Prostate gland (tissue), 2 donors: Measurements from ENCODE around the gene DDX17. TPM values are rescaled to one million over a fixed set of nuclear protein-coding genes. Genes with fewer than 3 reads are reported as not detected.

Source experiments
- DNase-seq: peaks from one replicate; pipeline ENCODE4 v3.0.0-alpha.2; 2019; ENCODE audit warnings: low spot score
- H3K27ac ChIP-seq, 2 donors: fragments of 200-600 bp; sonication (generic); 2 replicates each; pipeline ENCODE4 v1.5.1; 2017 to 2019
- H3K27me3 ChIP-seq: fragments of 200-600 bp; sonication (generic); replicated peaks from 2 replicates; pipeline ENCODE4 v1.5.1; 2019; ENCODE audit not compliant: insufficient read depth
- H3K36me3 ChIP-seq, 2 donors: fragments of 200-600 bp; sonication (generic); 1 replicate in 1 of 2; 2 replicates in 1 of 2; pipeline versions ENCODE4 v1.5.1 to v1.8.1; 2017 to 2019
- H3K4me1 ChIP-seq: fragments of 200-600 bp; sonication (generic); replicated peaks from 2 replicates; pipeline ENCODE4 v1.5.1; 2019
- H3K4me3 ChIP-seq, 2 donors: fragments of 200-600 bp; sonication (generic); 2 replicates each; pipeline ENCODE4 v1.5.1; 2017 to 2019
- H3K9me3 ChIP-seq: fragments of 200-600 bp; sonication (generic); 2 replicates; pipeline ENCODE4 v1.5.1; 2017
- POLR2A ChIP-seq: fragments of 450-650 bp; IDR thresholded peaks from one replicate; pipeline ENCODE4 v1.6.1; 2016; ENCODE audit warnings: antibody characterized with exemption, mild to moderate bottlenecking
- POLR2AphosphoS5 ChIP-seq: sonication (generic); formaldehyde crosslinking; IDR thresholded peaks from one replicate; pipeline ENCODE4 v1.6.1; 2017; ENCODE audit warnings: antibody characterized with exemption
- WGBS: methylation state at CpG from one replicate; pipeline ENCODE4 v1.1.5; 2018; 5-methylcytosine and 5-hydroxymethylcytosine counted together
- intact Hi-C: fragments of 100-400 bp; cut with DNase I; formaldehyde crosslinking; loops from one replicate; pipeline ENCODE4 v1.14.2; 2022
- total RNA-seq, 2 donors: library from RNA; depleted of rRNA; stranded (reverse); fragments of >200 nt; gene quantifications; one replicate each; pipeline ENCODE4 v1.1.0, GENCODE V29; 2016
- TF ChIP-seq, protein P1 (sequence below), 4 experiments: fragments of 200-600 bp in 2 of 4; fragments of 450-650 bp in 2 of 4; sonication (generic) in 2 of 4; IDR thresholded peaks; 1 replicate in 3 of 4; 2 replicates in 1 of 4; pipeline ENCODE4 v1.5.1; 2016 to 2019; ENCODE audit warnings: antibody characterized with exemption in 4 of 4, mild to moderate bottlenecking in 2 of 4, moderate library complexity in 2 of 4

The DDX17 gene
- total RNA-seq, 2 donors from 2014 or later: 374 to 600 TPM

DNA sequence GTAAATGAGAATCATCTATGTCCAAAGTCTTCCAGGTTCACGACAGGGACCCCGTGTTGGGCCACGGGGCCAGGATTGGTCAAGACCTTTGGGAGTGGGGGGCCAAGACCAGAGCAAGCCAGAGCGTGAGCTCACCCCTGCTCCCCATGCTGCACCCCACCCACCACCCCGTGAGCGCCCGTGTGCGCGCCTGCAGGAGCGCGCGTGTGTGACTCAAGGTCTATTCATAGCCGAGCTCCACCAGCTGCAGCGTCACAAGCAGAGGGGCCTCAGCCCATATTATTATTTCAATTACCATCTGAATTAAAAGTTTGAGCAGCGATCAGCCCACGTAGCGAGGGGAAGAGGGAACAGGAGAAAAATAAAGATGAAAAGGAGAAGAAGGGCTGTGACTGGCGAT lies 56.3 kb downstream of the DDX17 start:
- intact Hi-C loops: no loop called here
- TF ChIP-seq, protein P1, sequence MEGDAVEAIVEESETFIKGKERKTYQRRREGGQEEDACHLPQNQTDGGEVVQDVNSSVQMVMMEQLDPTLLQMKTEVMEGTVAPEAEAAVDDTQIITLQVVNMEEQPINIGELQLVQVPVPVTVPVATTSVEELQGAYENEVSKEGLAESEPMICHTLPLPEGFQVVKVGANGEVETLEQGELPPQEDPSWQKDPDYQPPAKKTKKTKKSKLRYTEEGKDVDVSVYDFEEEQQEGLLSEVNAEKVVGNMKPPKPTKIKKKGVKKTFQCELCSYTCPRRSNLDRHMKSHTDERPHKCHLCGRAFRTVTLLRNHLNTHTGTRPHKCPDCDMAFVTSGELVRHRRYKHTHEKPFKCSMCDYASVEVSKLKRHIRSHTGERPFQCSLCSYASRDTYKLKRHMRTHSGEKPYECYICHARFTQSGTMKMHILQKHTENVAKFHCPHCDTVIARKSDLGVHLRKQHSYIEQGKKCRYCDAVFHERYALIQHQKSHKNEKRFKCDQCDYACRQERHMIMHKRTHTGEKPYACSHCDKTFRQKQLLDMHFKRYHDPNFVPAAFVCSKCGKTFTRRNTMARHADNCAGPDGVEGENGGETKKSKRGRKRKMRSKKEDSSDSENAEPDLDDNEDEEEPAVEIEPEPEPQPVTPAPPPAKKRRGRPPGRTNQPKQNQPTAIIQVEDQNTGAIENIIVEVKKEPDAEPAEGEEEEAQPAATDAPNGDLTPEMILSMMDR (IDR thresholded peaks at IDR 0.05): no peak
- TF ChIP-seq POLR2A: no peak
- no peak for TF ChIP-seq POLR2AphosphoS5
- H3K27me3 ChIP-seq: no peaks in the 10 kb centered on the region

DNA sequence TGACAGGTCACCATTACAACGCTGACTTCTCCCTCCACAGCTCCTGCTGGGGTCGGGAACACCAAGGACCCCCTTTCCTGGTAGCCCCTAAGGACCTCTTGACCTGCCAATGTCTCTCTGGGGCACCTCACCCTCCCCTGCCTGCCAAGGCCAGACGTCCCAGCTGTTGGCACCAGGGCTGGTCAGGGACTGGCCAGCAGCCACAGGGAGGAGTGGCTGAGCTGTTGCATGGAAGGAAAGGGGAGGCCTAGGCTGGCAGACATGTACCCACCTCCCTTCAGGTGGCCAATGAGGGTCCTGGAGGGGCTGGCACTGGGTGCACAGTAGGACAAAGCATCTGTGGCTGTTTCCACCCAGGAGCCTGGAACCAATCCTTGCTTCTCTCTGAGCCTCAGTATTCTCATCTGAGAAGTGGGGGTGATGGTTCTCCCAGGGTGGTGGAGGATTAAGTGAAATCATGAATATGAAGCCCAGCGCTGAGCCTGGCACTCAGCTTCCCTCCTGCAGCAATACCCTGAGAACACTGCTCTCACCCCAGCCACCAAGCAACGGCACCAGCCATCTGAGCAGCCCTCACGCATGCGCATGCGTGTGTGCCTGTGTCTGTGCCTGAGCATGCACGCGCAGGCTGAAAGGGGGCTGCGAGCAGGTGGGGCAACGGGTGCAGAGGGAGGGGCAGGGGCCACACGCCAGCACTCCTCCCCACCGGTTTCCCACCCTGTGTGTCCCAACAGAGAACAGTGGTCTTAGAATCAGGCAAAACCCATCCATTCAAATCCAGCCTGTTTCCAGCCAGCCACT lies 57.0 kb downstream of the DDX17 start:
- Histone ChIP-seq H3K36me3 (no peaks in the 10 kb centered on the region), H3K27me3 (no peaks in the 10 kb centered on the region), H3K4me1 (no peaks in the 10 kb centered on the region), H3K4me3 (no peak overlapping the region), H3K27ac (no peak overlapping the region), H3K9me3 (no peaks in the 10 kb centered on the region)
- DNase-seq: no peak
- 65% methylated on average over 14 of the region's 14 CpGs for WGBS
- TF ChIP-seq POLR2AphosphoS5: no peak
- TF ChIP-seq POLR2A: no peak
- intact Hi-C loops: no loop called here

More for the DNA sequence above, 56.3 kb downstream of the DDX17 start:
- no peak overlapping the region for H3K27ac ChIP-seq
- DNase-seq: no peak
- no peaks in the 10 kb centered on the region for H3K9me3 ChIP-seq
- no peaks in the 10 kb centered on the region for H3K36me3 ChIP-seq
- no peak overlapping the region for H3K4me3 ChIP-seq
- H3K4me1 ChIP-seq: no peaks in the 10 kb centered on the region
- 76% methylated on average over 18 of the region's 18 CpGs for WGBS

DNA sequence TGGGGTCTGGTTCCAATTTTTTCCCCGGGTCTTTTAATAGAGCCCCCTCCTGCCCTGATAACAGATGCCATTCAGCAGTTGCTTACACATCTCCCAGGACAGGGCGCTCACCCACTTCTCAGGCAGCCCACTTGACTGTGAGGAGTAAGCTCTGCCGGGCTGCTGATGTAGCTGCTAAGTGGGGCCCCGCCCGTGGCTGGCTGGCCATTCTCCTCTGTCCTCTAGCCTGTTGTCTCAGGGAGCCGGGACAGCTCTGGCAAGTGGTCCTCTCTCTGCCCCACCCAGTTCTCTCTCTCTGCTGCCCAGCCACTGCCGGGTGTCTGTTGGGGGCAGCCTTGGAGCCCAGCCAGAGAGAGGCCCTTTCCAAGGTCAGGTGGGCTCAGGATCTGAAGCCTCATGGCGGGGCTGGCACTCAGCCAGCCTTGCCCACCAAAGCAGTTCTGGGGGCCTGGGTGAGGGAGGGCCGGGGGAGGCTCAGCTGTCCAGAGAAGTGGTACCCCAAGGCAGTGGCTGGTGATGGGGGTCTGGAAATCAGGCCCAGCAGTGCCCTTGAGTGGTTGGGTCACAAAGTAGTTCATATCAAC lies 60.0 kb downstream of the DDX17 start:
- DNase-seq: no peak
- no peak overlapping the region for H3K27ac ChIP-seq
- no peaks in the 10 kb centered on the region for H3K27me3 ChIP-seq
- no peaks in the 10 kb centered on the region for H3K4me1 ChIP-seq
- H3K9me3 ChIP-seq: no peaks in the 10 kb centered on the region
- H3K4me3 ChIP-seq: no peak overlapping the region
- H3K36me3 ChIP-seq: no peaks in the 10 kb centered on the region
- intact Hi-C loops: no loop called here
- TF ChIP-seq POLR2A (no peak), POLR2AphosphoS5 (no peak)
- TF ChIP-seq, protein P1 (IDR thresholded peaks at IDR 0.05): no peak
- WGBS: 56% methylated on average over 8 of the region's 9 CpGs

GRCh38 chr22:38444783-38445182 lies 61.3 kb downstream of the DDX17 start:
- Histone ChIP-seq H3K27ac (no peak overlapping the region), H3K9me3 (no peaks in the 10 kb centered on the region), H3K27me3 (no peaks in the 10 kb centered on the region), H3K4me3 (no peak overlapping the region), H3K4me1 (no peaks in the 10 kb centered on the region), H3K36me3 (no peaks in the 10 kb centered on the region)
- TF ChIP-seq, protein P1 (IDR thresholded peaks at IDR 0.05): no peak
- TF ChIP-seq POLR2A (no peak), POLR2AphosphoS5 (no peak)
- no peak for DNase-seq
- 91% methylated on average over 10 of the region's 10 CpGs for WGBS
- intact Hi-C loops: no loop called here

GRCh38 chr22:38443628-38444521 lies 62.2 kb downstream of the DDX17 start:
- DNase-seq: no peak
- no peaks in the 10 kb centered on the region for H3K9me3 ChIP-seq
- no peak for TF ChIP-seq POLR2A
- no peak for TF ChIP-seq POLR2AphosphoS5
- H3K36me3 ChIP-seq: no peaks in the 10 kb centered on the region
- 56% methylated on average over 21 of the region's 21 CpGs for WGBS
- no peaks in the 10 kb centered on the region for H3K27me3 ChIP-seq
- no peaks in the 10 kb centered on the region for H3K4me1 ChIP-seq
- H3K27ac ChIP-seq: no peak overlapping the region
- intact Hi-C loops: no loop called here
- H3K4me3 ChIP-seq: no peak overlapping the region
